Sigmoid colon (tissue), 4 donors: ENCODE results near the gene CNPY1.

Source experiments
- CTCF ChIP-seq, 4 experiments: fragments of 450-650 bp in 3 of 4; fragments of 200-600 bp in 1 of 4; IDR thresholded peaks; one replicate each; pipeline ENCODE4 v1.5.1; 2016 to 2019; ENCODE audit warnings: antibody characterized with exemption in 4 of 4, mild to moderate bottlenecking in 3 of 4, moderate library complexity in 2 of 4
- EP300 ChIP-seq, 4 donors: sonication (generic); formaldehyde crosslinking; IDR thresholded peaks; one replicate each; pipeline ENCODE4 v1.6.1; 2017; ENCODE audit warnings: antibody characterized with exemption in 4 of 4

GRCh38 chr7:155580367-155580766 lies 34.0 kb upstream of the CNPY1 start:
- TF ChIP-seq CTCF (IDR thresholded peaks at IDR 0.05) (no peak), EP300 (IDR thresholded peaks at IDR 0.05) (no peak)
